Activated naive CD4-positive, alpha-beta T cell treated with anti-CD3 and anti-CD28 coated beads, Interleukin-2, amount 10 ng/mL, durations not matched to agents 7 days and 5 days (primary cell): Measurements from ENCODE around the gene OTUB2.

Experiments
- CTCF ChIA-PET: fragments of 350-600 bp; sonication (Branson Sonifier 250); formaldehyde crosslinking; loops from one replicate; lab custom pipeline; 2021; ENCODE audit warnings: antibody characterized with exemption; lab: Charles Lee
- DNase-seq: peaks from one replicate; pipeline ENCODE4 v3.0.0-alpha.2; 2020
- H3K27ac Mint-ChIP-seq: one replicate; pipeline ENCODE4 v1.8.0; 2021; ENCODE audit warnings: mild to moderate bottlenecking, moderate library complexity, mixed read lengths
- H3K27me3 Mint-ChIP-seq: one replicate; pipeline ENCODE4 v1.8.0; 2021; ENCODE audit warnings: mild to moderate bottlenecking, mixed read lengths
- H3K36me3 Mint-ChIP-seq: one replicate; pipeline ENCODE4 v1.8.0; 2021; ENCODE audit warnings: mixed read lengths
- H3K4me1 Mint-ChIP-seq: one replicate; pipeline ENCODE4 v1.8.0; 2021; ENCODE audit warnings: mixed read lengths
- H3K4me3 Mint-ChIP-seq: one replicate; pipeline ENCODE4 v1.8.0; 2021; ENCODE audit warnings: mild to moderate bottlenecking, moderate library complexity, mixed read lengths
- H3K9me3 Mint-ChIP-seq: one replicate; pipeline ENCODE4 v1.8.0; 2021; ENCODE audit warnings: mixed read lengths

The OTUB2 gene

DNA sequence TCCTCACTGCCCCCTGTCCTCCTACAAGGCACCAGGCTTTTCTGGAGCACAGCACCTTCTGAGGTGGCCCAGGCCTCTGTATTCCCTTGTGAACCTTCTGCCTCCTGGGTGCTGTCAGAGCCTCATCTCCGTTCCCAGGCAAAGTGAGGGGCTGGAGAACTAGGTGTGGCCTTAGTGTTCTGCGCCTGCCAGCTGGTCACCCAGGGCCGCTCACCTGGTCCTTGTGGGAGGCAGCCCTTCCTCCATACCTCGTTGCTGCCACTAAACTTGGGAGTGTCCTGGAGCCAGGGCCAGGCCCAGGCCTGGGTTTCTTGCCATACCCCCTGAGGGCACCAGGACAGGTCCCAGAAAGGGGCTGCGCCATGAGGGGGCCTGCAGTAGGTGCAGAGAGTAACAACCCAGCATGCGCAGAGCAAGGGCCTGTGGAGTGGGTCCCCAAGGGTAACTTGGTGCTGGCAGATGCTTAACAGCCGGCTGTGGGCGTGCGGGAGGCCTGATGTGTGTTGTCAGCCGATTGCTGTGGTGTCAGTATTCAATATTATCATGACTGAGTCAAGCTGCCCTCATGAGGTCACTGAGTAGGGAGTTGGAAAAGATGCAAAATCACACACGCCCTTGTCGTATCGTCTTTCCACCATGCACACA is 17.1 kb downstream of the OTUB2 start:
- no peak for DNase-seq
- no peak overlapping the region for H3K27ac Mint-ChIP-seq
- no peaks in the 10 kb centered on the region for H3K27me3 Mint-ChIP-seq
- H3K9me3 Mint-ChIP-seq: no peaks in the 10 kb centered on the region
- no peaks in the 10 kb centered on the region for H3K4me1 Mint-ChIP-seq
- H3K36me3 Mint-ChIP-seq: peaks cover 18% of the 10 kb centered on the region
- H3K4me3 Mint-ChIP-seq: no peak overlapping the region
- CTCF ChIA-PET: no interaction called here

DNA sequence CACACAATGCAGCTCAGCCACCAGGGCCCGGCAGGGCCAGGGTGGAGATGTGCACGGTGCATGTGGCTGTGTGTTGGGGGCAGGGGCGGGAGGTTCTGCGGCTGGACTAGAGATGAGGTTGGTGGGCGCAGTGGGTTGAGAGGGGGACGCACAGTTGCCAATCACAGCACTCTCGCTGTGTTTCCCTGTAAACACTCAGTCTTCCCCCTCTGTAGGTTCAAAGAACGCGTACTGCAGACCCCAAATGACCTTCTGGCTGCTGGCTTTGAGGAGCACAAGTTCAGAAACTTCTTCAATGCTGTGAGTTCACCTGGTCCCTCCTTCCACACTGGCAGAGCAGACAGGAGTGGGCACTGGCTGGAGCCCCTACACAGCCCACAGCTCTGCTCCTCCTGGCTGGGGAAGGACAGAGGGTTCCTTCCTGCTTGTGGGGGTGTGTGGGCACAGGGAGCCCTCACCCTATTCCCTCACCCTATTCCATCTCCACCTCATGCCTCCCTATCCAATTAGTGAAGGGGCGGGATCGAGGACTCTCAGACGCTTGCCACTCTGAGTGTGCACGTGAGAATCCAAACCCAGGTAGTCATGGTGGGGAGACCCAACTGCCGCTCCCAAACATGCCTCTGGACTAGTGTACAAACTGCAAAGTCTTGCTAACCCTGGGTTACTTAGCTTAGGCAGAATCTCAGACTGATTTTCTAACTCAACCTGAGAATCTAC is 17.8 kb downstream of the OTUB2 start:
- no peaks in the 10 kb centered on the region for H3K4me1 Mint-ChIP-seq
- peaks cover 22% of the 10 kb centered on the region for H3K36me3 Mint-ChIP-seq
- no peak overlapping the region for H3K4me3 Mint-ChIP-seq
- CTCF ChIA-PET: no interaction called here
- no peak for DNase-seq
- no peak overlapping the region for H3K27ac Mint-ChIP-seq
- no peaks in the 10 kb centered on the region for H3K27me3 Mint-ChIP-seq
- no peaks in the 10 kb centered on the region for H3K9me3 Mint-ChIP-seq

DNA sequence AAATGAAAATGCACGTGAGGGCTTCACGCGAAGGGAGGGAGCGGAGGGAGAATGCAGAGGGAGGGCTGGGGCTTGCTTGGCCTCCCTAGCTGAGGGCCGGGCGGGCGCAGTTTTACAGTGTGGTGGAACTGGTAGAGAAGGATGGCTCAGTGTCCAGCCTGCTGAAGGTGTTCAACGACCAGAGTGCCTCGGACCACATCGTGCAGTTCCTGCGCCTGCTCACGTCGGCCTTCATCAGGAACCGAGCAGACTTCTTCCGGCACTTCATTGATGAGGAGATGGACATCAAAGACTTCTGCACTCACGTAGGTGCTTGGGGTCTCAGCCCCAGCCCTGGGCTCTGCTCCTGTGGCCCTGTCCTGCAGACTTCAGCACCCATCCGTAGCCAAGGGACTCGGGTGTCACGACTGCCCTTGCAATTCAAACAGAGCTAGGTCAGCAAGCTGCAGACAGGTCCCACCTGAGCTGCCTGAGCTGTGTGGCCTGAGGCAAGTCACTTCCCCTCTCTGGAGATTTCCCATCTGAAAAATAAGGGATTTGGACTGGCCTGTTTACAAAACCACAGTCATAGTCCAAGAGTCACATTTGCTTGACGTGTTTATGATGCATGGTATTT is 18.4 kb downstream of the OTUB2 start:
- H3K27me3 Mint-ChIP-seq: no peaks in the 10 kb centered on the region
- no peak overlapping the region for H3K27ac Mint-ChIP-seq
- no peaks in the 10 kb centered on the region for H3K9me3 Mint-ChIP-seq
- peaks cover 22% of the 10 kb centered on the region for H3K36me3 Mint-ChIP-seq
- no peaks in the 10 kb centered on the region for H3K4me1 Mint-ChIP-seq
- CTCF ChIA-PET: interaction anchor here (0.8 to 1.5 kb wide), 2 partner anchors 17 to 105 kb away, joined by 3 read pairs; no protein-coding TSS in a partner anchor
- no peak for DNase-seq
- H3K4me3 Mint-ChIP-seq: no peak overlapping the region

DNA sequence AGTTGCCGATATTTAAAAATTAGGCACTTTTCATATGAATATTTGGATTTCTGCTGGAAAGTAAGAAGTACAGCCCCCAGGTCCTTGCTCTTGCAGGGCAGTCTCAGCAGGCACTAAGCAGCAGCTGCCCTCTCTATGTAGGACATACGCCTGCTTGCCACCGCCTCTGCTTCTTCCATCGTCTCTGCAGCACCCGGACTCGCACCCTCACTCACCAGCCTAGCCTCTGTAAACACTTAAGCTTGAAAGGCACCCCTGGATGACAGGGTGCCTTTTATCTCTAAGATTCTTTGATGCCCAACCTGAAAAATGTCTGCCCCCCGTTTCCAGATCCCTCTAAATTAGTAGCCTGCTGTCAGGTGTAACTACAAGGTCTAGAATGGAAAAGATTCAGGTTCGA is 19.0 kb downstream of the OTUB2 start:
- Mint-ChIP-seq H3K27me3 (no peaks in the 10 kb centered on the region), H3K4me1 (no peaks in the 10 kb centered on the region), H3K36me3 (peaks cover 25% of the 10 kb centered on the region), H3K27ac (no peak overlapping the region), H3K4me3 (no peak overlapping the region), H3K9me3 (no peaks in the 10 kb centered on the region)
- CTCF ChIA-PET: interaction anchor here (0.8 to 2.4 kb wide), 3 partner anchors 8 to 105 kb away, joined by 3 to 10 read pairs (median 3); no protein-coding TSS in a partner anchor
- no peak for DNase-seq

DNA sequence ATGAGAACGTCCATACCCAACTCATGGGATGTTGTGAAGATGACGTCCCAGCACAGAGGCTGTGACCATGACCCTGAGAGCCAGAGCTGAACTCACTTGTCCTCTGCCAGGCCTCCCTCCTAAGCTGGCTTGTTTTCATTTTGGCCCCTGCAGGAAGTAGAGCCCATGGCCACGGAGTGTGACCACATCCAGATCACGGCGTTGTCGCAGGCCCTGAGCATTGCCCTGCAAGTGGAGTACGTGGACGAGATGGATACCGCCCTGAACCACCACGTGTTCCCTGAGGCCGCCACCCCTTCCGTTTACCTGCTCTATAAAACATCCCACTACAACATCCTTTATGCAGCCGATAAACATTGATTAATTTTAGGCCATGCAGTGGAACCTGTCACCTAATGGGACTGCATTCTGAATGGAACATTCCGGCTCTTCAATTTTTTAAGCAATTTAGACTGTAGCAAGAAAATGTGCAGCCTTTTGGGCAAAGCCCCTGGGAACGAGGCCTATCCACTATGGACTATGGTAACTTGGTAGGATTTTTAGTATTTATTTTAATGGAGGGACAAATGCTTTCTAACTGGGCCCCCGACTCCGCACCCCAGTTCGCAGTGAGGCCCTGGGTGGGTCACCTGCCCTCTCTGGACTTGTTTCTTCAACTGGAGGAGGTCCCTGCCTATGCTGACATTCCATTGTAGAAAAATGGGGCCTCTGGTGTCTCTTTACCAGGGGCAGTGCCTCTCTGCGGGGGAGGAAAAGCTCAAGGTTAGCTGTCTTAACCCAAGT is 19.6 kb downstream of the OTUB2 start:
- H3K4me3 Mint-ChIP-seq: no peak overlapping the region
- H3K27ac Mint-ChIP-seq: no peak overlapping the region
- no peak for DNase-seq
- H3K4me1 Mint-ChIP-seq: no peaks in the 10 kb centered on the region
- CTCF ChIA-PET: interaction anchor here (0.8 to 2.4 kb wide), 3 partner anchors 9 to 106 kb away, joined by 3 to 10 read pairs (median 3); no protein-coding TSS in a partner anchor
- no peaks in the 10 kb centered on the region for H3K27me3 Mint-ChIP-seq
- H3K9me3 Mint-ChIP-seq: no peaks in the 10 kb centered on the region
- H3K36me3 Mint-ChIP-seq: peaks cover 31% of the 10 kb centered on the region

DNA sequence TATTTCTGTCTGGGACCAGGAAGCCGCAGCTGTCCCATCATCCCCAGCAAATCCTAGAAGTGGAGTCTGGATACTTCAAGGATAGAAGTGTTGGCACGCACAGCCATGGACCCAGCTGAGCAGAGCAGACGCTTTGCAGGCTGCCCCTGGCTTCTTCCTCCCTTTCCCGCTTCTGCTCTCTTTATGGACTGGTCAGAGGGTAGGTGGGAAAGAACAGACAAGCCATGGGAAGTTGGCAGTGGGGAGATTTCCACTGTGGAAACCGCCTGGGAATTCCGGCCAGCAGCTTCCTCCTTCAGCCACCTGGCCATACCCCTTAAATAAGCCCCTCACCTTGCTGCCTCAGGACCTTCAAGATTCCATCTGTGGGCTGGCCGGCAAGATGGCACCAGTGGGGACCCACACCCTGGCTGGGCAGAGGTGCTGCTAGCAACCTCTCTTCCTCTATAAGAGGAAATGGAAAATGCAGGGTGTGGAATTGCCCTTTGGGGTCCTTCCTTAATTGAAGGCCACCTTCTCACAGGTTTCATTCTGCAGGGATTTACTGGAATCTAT is 20.6 kb downstream of the OTUB2 start:
- no peak for DNase-seq
- CTCF ChIA-PET: interaction anchor here (2.4 to 8.0 kb wide), 2 partner anchors 10 to 91 kb away, joined by 10 to 50 read pairs; no protein-coding TSS in a partner anchor
- H3K36me3 Mint-ChIP-seq: peaks cover 41% of the 10 kb centered on the region
- H3K4me1 Mint-ChIP-seq: no peaks in the 10 kb centered on the region
- no peaks in the 10 kb centered on the region for H3K9me3 Mint-ChIP-seq
- H3K27ac Mint-ChIP-seq: no peak overlapping the region
- H3K27me3 Mint-ChIP-seq: no peaks in the 10 kb centered on the region
- H3K4me3 Mint-ChIP-seq: no peak overlapping the region

DNA sequence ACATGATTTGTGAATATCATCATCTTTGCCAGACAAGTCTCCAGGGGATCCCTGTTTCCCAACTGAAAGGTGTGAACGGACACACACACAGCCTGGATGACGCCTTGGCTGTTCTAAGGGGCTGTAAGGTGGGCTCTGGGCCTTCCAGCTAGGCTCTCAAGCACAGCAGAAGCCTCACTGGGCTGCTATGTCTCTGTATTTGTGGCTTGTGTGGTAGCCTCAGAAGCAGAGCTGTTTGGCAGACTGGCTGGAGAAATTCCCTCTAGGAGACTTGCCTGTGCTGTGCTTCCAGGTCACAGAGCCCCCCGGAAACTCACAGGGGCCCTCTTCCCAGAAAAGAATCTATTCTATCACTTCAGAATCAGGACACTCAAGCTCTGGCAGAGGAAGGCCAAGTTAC is 21.4 kb downstream of the OTUB2 start:
- Mint-ChIP-seq H3K9me3 (no peaks in the 10 kb centered on the region), H3K4me3 (no peak overlapping the region), H3K36me3 (peaks cover 48% of the 10 kb centered on the region), H3K27ac (peak overlapping the region; percentile 20), H3K27me3 (no peaks in the 10 kb centered on the region), H3K4me1 (peaks cover 6% of the 10 kb centered on the region)
- CTCF ChIA-PET: interaction anchor here (1.3 to 8.0 kb wide), 4 partner anchors 11 to 90 kb away, joined by 3 to 50 read pairs (median 13); no protein-coding TSS in a partner anchor
- no peak for DNase-seq

DNA sequence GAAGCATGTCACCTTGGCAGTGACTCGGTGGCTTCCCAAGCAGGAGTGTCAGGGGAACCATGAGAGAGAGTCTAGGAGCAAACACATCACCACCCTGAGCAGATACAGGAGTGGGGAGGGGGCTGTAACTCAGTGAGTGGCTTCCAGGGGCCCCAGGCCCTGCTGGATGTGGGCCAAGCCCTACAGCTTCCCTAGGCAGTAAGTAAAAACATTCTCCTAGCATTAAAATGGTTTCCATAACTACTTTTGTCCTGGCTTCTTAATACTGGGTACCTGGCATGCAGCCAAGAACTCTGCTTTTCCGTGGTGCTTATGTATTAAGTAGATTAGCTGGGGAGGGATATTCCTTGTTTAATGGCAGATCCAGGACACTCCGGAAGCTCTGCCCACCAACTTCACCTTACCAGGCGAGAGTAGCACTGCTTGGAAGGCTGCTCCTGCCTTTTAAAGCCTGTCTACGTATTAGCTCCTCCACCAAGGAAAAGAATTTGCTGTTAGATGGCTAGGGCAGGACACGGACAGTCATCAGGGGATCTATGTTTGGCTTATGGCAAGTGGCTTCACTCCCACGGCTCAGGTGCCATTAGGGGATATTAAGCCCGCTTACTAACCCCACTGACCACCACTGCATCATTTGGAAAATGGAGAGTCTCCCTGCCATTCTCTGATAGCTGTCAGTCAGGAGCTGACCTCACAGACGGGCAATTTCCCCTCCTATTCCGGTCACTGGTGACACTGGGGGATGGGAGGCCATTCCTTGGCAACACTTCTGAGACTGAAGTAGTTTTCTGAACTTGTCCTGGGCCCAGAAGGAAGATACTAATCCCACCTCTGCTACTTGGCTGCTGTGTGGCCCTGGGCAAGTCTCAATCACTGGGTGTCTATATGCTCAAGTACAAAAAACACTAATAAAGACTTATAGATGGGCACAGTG is 22.8 kb downstream of the OTUB2 start:
- peaks cover 55% of the 10 kb centered on the region for H3K36me3 Mint-ChIP-seq
- H3K9me3 Mint-ChIP-seq: no peaks in the 10 kb centered on the region
- no peak overlapping the region for H3K27ac Mint-ChIP-seq
- no peak overlapping the region for H3K4me3 Mint-ChIP-seq
- CTCF ChIA-PET: interaction anchor here (0.8 to 8.0 kb wide), 5 partner anchors 13 to 109 kb away, joined by 3 to 50 read pairs (median 3); no protein-coding TSS in a partner anchor
- H3K4me1 Mint-ChIP-seq: peaks cover 13% of the 10 kb centered on the region
- no peak for DNase-seq
- no peaks in the 10 kb centered on the region for H3K27me3 Mint-ChIP-seq

DNA sequence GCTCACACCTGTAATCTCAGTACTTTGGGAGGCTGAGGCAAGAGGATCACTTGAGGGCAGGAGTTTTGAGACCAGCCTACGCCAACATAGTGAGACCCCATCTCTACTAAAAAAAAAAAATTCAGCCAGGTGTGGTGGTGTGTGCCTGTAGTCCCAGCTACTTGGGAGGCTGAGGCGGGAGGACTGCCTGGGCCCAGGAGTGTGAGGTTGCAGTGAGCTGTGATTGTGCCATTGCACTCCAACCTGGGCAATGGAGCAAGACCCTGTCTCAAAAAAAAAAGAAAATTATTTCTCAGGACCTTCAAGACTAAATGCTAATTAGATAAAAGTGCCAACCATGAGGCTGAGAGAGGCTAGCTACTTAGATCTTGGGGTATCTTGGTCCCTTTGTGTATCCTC is 23.5 kb downstream of the OTUB2 start:
- Mint-ChIP-seq H3K4me3 (no peak overlapping the region), H3K9me3 (no peaks in the 10 kb centered on the region), H3K27me3 (no peaks in the 10 kb centered on the region), H3K4me1 (peaks cover 20% of the 10 kb centered on the region), H3K27ac (no peak overlapping the region), H3K36me3 (peaks cover 62% of the 10 kb centered on the region)
- CTCF ChIA-PET: interaction anchor here (0.9 to 8.0 kb wide), 4 partner anchors 13 to 88 kb away, joined by 3 to 50 read pairs (median 28); no protein-coding TSS in a partner anchor
- no peak for DNase-seq

DNA sequence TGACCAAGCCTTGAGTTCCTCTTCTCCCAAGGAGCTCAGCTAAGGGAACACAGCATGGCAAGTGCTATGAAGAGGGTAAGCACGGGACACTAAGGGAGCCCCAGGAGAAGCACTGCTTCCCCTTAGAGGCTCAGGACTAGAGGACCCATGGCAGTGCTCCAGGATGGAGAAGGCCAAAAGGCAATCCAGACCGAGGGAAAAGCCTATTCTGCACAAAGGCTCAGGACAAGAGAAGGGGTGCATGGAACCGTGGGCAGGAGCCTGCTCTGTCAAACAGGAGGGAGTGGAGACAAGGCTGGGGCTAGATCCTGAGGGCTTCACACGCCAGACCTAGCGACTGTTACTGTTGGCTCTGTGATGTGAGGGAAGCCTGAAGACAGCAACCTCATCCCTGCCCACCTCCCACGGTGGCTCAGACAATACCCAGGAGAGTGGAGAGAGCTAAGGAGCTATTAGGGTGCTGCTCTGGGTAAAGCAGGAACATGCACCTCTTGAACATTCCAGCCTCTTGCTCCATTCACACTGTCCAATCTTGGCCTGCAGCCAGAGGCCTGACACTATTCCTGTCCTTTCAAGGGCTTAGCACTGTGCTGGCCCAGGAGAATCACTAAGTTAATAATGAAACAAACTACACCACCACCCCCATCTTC is 24.2 kb downstream of the OTUB2 start:
- CTCF ChIA-PET: interaction anchor here (5.7 to 8.0 kb wide), 2 partner anchors 14 to 87 kb away, joined by 39 to 50 read pairs; no protein-coding TSS in a partner anchor
- H3K27ac Mint-ChIP-seq: no peak overlapping the region
- no peak for DNase-seq
- peaks cover 65% of the 10 kb centered on the region for H3K36me3 Mint-ChIP-seq
- H3K9me3 Mint-ChIP-seq: no peaks in the 10 kb centered on the region
- H3K27me3 Mint-ChIP-seq: no peaks in the 10 kb centered on the region
- H3K4me3 Mint-ChIP-seq: no peak overlapping the region
- H3K4me1 Mint-ChIP-seq: peaks cover 27% of the 10 kb centered on the region

DNA sequence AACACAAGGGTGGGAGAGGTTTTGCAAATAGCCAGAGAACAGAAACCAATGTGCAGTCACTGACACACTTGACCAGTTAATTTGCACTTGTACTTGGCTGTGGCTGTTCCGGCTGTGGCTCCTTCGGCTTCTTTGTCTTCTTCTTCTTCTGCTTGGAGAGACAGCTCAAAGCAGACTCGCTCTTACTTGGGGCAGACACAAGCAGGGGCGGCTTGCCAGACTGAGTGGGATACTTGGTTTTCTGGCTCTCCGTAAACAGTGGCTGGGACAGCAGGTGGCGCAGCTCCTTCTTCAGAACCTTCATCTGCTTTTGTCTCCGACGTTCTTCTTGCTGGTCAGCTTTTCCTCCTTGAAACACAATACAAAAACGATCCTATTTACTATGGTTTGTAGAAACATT is 25.0 kb downstream of the OTUB2 start:
- Mint-ChIP-seq H3K9me3 (no peaks in the 10 kb centered on the region), H3K27ac (peak overlapping the region; percentile 25), H3K4me1 (peaks cover 32% of the 10 kb centered on the region), H3K4me3 (no peak overlapping the region), H3K36me3 (peaks cover 65% of the 10 kb centered on the region), H3K27me3 (no peaks in the 10 kb centered on the region)
- no peak for DNase-seq
- CTCF ChIA-PET: interaction anchor here (0.8 to 8.0 kb wide), 5 partner anchors 15 to 129 kb away, joined by 3 to 50 read pairs (median 7); no protein-coding TSS in a partner anchor

DNA sequence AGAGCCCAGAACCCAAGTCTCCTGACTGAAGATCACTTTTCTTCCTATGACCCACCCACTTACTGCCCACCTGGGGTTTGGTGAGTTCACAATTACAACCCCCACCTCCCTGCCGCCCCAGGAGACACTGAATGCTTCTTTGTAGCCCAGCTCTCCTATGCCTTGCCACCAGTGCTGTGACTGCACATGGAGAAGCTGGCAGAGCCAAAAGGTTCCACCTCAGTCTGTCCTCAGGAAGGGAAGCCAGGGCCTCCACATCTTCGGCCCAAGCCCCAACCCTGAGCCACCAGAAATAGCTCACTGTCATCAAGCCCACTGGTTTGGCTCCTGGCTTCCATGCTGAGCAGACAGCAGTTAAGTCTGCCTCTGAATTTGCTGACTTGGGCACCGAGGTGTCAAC is 25.6 kb downstream of the OTUB2 start:
- CTCF ChIA-PET: interaction anchor here (0.8 to 8.0 kb wide), 8 partner anchors 15 to 128 kb away, joined by 3 to 50 read pairs (median 6); partner anchors contain the start of gene IFI27L1
- DNase-seq: no peak
- Mint-ChIP-seq H3K9me3 (no peaks in the 10 kb centered on the region), H3K4me3 (no peak overlapping the region), H3K4me1 (peaks cover 39% of the 10 kb centered on the region), H3K27me3 (no peaks in the 10 kb centered on the region), H3K36me3 (peaks cover 72% of the 10 kb centered on the region), H3K27ac (peak overlapping the region; percentile 25)
